COR-L47 (cell line): Measurements from ENCODE around the gene CCSER1.
"Not testable (repeated sequence)": the region's sequence is repeated elsewhere in the genome, so short reads cannot be mapped to it uniquely, and the experiment has no call there.

Source experiments
- DNase-seq: peaks from one replicate; lab custom pipeline; 2025; lab: John Stamatoyannopoulos, UW

CCSER1 gene

GRCh38 chr4:91373546-91373945, 1246.4 kb downstream of the CCSER1 start:
- DNase-seq: no peak

GRCh38 chr4:91405431-91405830, 1278.2 kb downstream of the CCSER1 start:
- DNase-seq: not testable (repeated sequence)

GRCh38 chr4:91422011-91422410, 1294.8 kb downstream of the CCSER1 start:
- no peak for DNase-seq

GRCh38 chr4:91426725-91427124, 1299.5 kb downstream of the CCSER1 start:
- DNase-seq: no peak

GRCh38 chr4:91427171-91427570, 1300.0 kb downstream of the CCSER1 start:
- DNase-seq: no peak

- no peak for DNase-seq
Observed at GRCh38 chr4:91434631-91435030, 1307.4 kb downstream of the CCSER1 start.

GRCh38 chr4:91436556-91436955, 1309.4 kb downstream of the CCSER1 start:
- DNase-seq: no peak

- no peak for DNase-seq
Observed at GRCh38 chr4:91447168-91447567, 1320.0 kb downstream of the CCSER1 start.

- no peak for DNase-seq
Observed at GRCh38 chr4:91448668-91449330, 1321.6 kb downstream of the CCSER1 start.

- DNase-seq: no peak
Observed at GRCh38 chr4:91454111-91454510, 1326.9 kb downstream of the CCSER1 start.

- not testable (repeated sequence) for DNase-seq
Observed at GRCh38 chr4:91462566-91462965, 1335.4 kb downstream of the CCSER1 start.

GRCh38 chr4:91470671-91471070, 1343.5 kb downstream of the CCSER1 start:
- no peak for DNase-seq

GRCh38 chr4:91471280-91471679, 1344.1 kb downstream of the CCSER1 start:
- DNase-seq: no peak

GRCh38 chr4:91472046-91472445, 1344.9 kb downstream of the CCSER1 start:
- no peak for DNase-seq

- no peak for DNase-seq
Observed at GRCh38 chr4:91485415-91485814, 1358.2 kb downstream of the CCSER1 start.

GRCh38 chr4:91488946-91489345, 1361.8 kb downstream of the CCSER1 start:
- no peak for DNase-seq

GRCh38 chr4:91497892-91498291, 1370.7 kb downstream of the CCSER1 start:
- DNase-seq: no peak

- peak; percentile 17 for DNase-seq
Observed at GRCh38 chr4:91502365-91502764, 1375.2 kb downstream of the CCSER1 start.

GRCh38 chr4:91513326-91513725, 1386.1 kb downstream of the CCSER1 start:
- DNase-seq: no peak

GRCh38 chr4:91519155-91519554, 1392.0 kb downstream of the CCSER1 start:
- no peak for DNase-seq

- DNase-seq: no peak
Observed at GRCh38 chr4:91525621-91526020, 1398.4 kb downstream of the CCSER1 start.

GRCh38 chr4:91527056-91527455, 1399.9 kb downstream of the CCSER1 start:
- DNase-seq: no peak

GRCh38 chr4:91567594-91567993, 1440.4 kb downstream of the CCSER1 start:
- DNase-seq: no peak

GRCh38 chr4:91577864-91578263, 1450.7 kb downstream of the CCSER1 start:
- DNase-seq: no peak
